ENCODE results near the gene BTN1A1. TPM values are rescaled to one million over a fixed set of nuclear protein-coding genes. Genes with fewer than 3 reads are reported as not detected.

Gene BTN1A1
- total and polyA plus RNA-seq, 9 of the 15 experiments (the other 6 are each of a cell fraction or from before 2014, with no cell fraction given) = 0.01 to 0.15 (median 0.06) TPM; not detected in 4

GRCh38 chr6:26473758-26474438, 26.2 kb upstream of the BTN1A1 start (continued):
- peak; percentile 79 for TF ChIP-seq MGA (IDR thresholded peaks at IDR 0.05)
- no peak for TF ChIP-seq ZNF41 (CRISPR knock-in tag; conservative IDR thresholded peaks at IDR 0.05)
- TF ChIP-seq ETV6 (IDR thresholded peaks at IDR 0.05; ENCODE audit: borderline replicate concordance in 1 of 2, low read depth in 2 of 2, low read length in 1 of 2) = no peak
- TF ChIP-seq ETV6 (CRISPR knock-in tag; IDR thresholded peaks at IDR 0.05; ENCODE audit: borderline replicate concordance) = no peak
- no peak for TF ChIP-seq ZNF695 (CRISPR knock-in tag; IDR thresholded peaks at IDR 0.05)
- TF ChIP-seq EWSR1 (IDR thresholded peaks at IDR 0.05; ENCODE audit: borderline replicate concordance, low read depth, partially characterized antibody) = no peak
- no peak for TF ChIP-seq ZNF583 (CRISPR knock-in tag; IDR thresholded peaks at IDR 0.05)
- TF ChIP-seq NCOR1 (IDR thresholded peaks at IDR 0.05) = no peak
- no peak for TF ChIP-seq NEUROD1 (IDR thresholded peaks at IDR 0.05; ENCODE audit: borderline replicate concordance, low read depth, low read length, partially characterized antibody)
- no peak for TF ChIP-seq DNMT1 (IDR thresholded peaks at IDR 0.05)
- TF ChIP-seq NCOA2 (IDR thresholded peaks at IDR 0.05; ENCODE audit: partially characterized antibody in 2 of 2) = peak in 1 of 2 experiments; percentile 1
- TF ChIP-seq DLX4 (CRISPR knock-in tag; IDR thresholded peaks at IDR 0.05) = no peak
- TF ChIP-seq RNF219 (CRISPR knock-in tag; IDR thresholded peaks at IDR 0.05) = no peak
- TF ChIP-seq SRSF3 (IDR thresholded peaks at IDR 0.05; ENCODE audit: insufficient read depth, low read length) = no peak
